Stimulated activated memory B cell treated with anti-CD40 and anti-IgM and Interleukin-4, amounts not matched to agents 10 μg/mL and 1 μg/mL and 100 μg/mL, for 72 hours (primary cell): ENCODE data around the gene TPP2.

Experiments
- ATAC-seq: fragments of 150-1000 bp; cut with Tn5 transposase; 2 replicates; pipeline ENCODE4 v1.10.0; 2021
- H3K27ac Mint-ChIP-seq: one replicate; pipeline ENCODE4 v1.8.0; 2022; ENCODE audit warnings: mild to moderate bottlenecking, mixed read lengths
- H3K27me3 Mint-ChIP-seq: one replicate; pipeline ENCODE4 v1.8.0; 2022; ENCODE audit warnings: mixed read lengths
- H3K36me3 Mint-ChIP-seq: one replicate; pipeline ENCODE4 v1.8.0; 2022; ENCODE audit warnings: mixed read lengths
- H3K4me1 Mint-ChIP-seq: one replicate; pipeline ENCODE4 v1.8.0; 2022; ENCODE audit warnings: mixed read lengths
- H3K4me3 Mint-ChIP-seq: one replicate; pipeline ENCODE4 v1.8.0; 2022; ENCODE audit warnings: mild to moderate bottlenecking, moderate library complexity, mixed read lengths
- H3K9me3 Mint-ChIP-seq: one replicate; pipeline ENCODE4 v1.8.0; 2022; ENCODE audit warnings: mixed read lengths

Gene TPP2

DNA sequence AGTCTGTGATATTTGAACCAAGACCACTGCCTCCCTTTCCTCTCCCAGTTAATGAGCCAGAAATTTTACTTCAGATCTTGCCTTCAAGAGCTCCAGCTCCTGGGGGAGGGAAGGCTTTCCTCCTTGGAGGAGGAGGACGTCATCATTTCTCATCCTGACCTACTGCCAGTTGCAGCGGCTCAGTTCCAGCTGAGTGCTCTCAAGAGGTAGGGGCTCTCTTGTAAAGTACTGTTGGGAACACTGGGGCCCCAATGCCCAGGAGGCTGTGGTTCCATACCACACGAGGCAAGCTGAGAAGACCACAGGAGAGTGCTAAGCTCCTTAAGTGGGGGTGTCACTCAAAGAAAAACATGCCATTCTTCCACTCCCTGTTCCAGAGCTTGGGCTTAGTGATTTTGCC is 61.9 kb downstream of the TPP2 start:
- Mint-ChIP-seq H3K4me3 (no peak overlapping the region), H3K9me3 (peaks cover 4% of the 10 kb centered on the region), H3K27ac (no peak overlapping the region), H3K36me3 (peaks cover 42% of the 10 kb centered on the region), H3K4me1 (no peaks in the 10 kb centered on the region), H3K27me3 (no peaks in the 10 kb centered on the region)
- ATAC-seq: no peak

DNA sequence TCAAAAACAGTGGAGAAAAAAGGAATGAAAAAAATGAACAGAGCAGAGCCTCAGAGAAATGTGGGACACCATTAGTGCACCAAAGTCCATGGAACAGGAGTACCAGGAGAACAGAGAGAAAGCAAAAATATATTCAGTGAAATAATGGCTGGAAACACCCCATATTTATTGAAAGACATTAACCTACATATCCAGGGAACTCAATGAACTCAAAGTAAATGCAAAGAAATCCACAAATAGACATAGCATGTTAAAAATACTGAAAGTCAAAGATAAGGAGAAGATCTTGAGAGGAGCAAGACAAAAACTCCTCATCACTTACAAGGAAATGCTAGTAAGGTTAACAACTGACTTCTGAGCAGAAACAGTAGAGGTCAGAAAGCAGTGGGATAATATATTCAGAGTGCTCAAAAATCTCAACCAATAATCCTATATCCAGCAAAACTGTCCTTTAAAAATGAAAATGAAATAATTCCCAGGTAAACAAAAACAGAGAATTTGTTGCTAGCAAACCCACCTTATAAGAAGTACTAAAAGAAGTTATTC is 62.5 kb downstream of the TPP2 start:
- ATAC-seq: no peak
- Mint-ChIP-seq H3K27me3 (no peaks in the 10 kb centered on the region), H3K4me3 (no peak overlapping the region), H3K4me1 (no peaks in the 10 kb centered on the region), H3K36me3 (peaks cover 48% of the 10 kb centered on the region), H3K9me3 (peaks cover 4% of the 10 kb centered on the region), H3K27ac (no peak overlapping the region)

DNA sequence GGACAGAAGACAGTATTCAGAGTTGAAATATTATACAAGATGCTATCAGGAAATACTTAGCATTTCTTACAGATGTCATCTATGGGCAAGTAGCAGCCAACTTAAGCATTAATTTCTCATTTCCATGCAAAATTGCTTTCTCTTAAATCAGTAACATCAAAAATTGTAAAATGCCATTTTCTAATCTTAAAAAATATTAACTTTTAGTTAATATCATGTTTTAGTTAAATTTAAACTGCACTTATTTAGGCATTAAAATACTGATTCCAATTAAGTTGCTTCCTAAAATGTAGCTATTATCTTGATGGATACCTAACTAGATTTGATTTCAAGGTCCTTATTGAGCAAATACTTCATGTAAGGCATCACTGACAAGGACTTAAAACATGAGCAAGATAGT is 70.2 kb downstream of the TPP2 start:
- H3K27me3 Mint-ChIP-seq: no peaks in the 10 kb centered on the region
- H3K9me3 Mint-ChIP-seq: peaks cover 18% of the 10 kb centered on the region
- H3K4me1 Mint-ChIP-seq: no peaks in the 10 kb centered on the region
- no peak overlapping the region for H3K4me3 Mint-ChIP-seq
- ATAC-seq: no peak
- H3K27ac Mint-ChIP-seq: no peak overlapping the region
- H3K36me3 Mint-ChIP-seq: peaks cover 79% of the 10 kb centered on the region

DNA sequence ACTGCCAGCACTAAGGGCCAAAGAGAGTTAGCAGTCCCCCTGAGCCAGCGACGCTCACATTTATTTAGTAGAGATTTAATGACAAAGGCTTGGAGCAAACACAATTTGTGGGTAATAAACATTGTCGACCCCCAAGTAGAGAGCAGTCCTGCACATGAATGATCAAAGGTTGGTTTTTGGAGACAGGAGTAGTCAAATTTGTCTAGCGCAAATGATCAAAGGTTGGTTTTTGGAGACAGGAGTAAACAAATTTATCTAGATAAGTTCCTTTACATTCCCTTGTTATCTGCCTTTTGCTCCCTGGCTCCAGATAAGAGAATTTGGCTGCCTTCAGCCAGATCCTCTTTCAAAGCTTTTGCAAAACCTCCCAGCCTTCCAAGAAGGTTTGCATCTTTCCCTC is 71.1 kb downstream of the TPP2 start:
- Mint-ChIP-seq H3K27me3 (no peaks in the 10 kb centered on the region), H3K9me3 (peaks cover 18% of the 10 kb centered on the region), H3K27ac (no peak overlapping the region), H3K4me3 (no peak overlapping the region), H3K36me3 (peaks cover 77% of the 10 kb centered on the region), H3K4me1 (no peaks in the 10 kb centered on the region)
- ATAC-seq: no peak

DNA sequence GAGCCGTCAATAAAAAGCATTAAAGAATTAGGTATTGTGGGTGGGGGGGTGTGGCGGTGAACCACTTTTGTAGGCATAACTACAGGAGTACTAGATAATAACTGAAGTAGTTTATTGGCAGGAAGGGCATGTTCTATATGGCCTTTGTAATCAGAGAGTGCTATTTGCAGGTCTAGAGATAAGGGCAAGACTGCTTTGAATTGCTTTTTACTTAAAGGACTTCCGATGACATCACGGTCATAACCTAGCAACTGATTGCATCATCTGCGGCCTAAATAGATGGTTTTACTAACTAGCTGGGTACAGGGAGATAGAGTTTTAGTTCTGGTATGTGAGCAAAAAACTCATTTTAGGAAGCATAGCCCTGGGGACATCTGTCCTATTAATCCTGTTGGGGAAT is 73.3 kb downstream of the TPP2 start:
- no peak for ATAC-seq
- Mint-ChIP-seq H3K27me3 (no peaks in the 10 kb centered on the region), H3K36me3 (peaks cover 68% of the 10 kb centered on the region), H3K4me3 (no peak overlapping the region), H3K9me3 (peaks cover 18% of the 10 kb centered on the region), H3K27ac (no peak overlapping the region), H3K4me1 (no peaks in the 10 kb centered on the region)

DNA sequence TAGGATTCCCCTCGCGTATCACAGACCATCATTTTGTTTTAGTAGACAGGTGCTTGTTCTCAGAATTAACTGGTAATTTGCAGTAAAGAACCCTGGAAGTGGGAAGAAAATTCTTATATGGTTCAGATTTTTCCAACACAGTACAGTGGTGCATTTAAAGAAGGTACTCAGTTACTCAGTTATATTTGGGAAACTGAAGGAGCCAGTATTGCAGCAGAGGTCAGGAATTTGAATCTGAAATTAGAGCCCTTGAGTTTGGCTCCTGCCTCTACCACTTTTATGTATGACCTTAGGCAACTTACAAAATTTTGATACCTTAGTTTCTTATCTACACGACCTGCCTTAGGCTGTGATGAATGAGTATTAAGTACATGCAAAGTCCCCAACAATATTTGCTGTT is 78.3 kb downstream of the TPP2 start:
- Mint-ChIP-seq H3K4me1 (no peaks in the 10 kb centered on the region), H3K36me3 (peaks cover 46% of the 10 kb centered on the region), H3K4me3 (no peak overlapping the region), H3K27ac (no peak overlapping the region), H3K9me3 (peaks cover 3% of the 10 kb centered on the region), H3K27me3 (no peaks in the 10 kb centered on the region)
- ATAC-seq: no peak

DNA sequence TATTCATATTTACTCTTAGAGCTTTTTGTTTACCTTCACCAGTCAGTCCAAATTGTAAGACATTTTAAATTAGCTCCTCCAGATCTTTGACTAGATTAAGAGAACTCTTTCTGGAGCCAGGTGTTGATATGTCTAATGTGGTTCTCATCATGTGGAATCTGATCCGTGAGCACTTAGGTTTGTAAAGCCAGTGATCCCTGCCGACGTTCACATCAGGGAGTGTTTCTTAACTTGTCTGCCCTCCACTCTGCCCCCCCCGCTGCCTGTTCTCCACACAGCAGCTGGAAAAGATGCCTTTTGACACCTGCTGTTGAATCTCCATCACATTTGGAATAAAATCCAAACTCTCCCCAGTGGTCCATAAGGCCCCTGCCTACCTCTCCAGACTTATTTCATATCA is 80.3 kb downstream of the TPP2 start:
- peaks cover 2% of the 10 kb centered on the region for H3K9me3 Mint-ChIP-seq
- H3K27ac Mint-ChIP-seq: no peak overlapping the region
- H3K4me1 Mint-ChIP-seq: peaks cover 13% of the 10 kb centered on the region
- no peak for ATAC-seq
- H3K27me3 Mint-ChIP-seq: no peaks in the 10 kb centered on the region
- peaks cover 28% of the 10 kb centered on the region for H3K36me3 Mint-ChIP-seq
- no peak overlapping the region for H3K4me3 Mint-ChIP-seq

DNA sequence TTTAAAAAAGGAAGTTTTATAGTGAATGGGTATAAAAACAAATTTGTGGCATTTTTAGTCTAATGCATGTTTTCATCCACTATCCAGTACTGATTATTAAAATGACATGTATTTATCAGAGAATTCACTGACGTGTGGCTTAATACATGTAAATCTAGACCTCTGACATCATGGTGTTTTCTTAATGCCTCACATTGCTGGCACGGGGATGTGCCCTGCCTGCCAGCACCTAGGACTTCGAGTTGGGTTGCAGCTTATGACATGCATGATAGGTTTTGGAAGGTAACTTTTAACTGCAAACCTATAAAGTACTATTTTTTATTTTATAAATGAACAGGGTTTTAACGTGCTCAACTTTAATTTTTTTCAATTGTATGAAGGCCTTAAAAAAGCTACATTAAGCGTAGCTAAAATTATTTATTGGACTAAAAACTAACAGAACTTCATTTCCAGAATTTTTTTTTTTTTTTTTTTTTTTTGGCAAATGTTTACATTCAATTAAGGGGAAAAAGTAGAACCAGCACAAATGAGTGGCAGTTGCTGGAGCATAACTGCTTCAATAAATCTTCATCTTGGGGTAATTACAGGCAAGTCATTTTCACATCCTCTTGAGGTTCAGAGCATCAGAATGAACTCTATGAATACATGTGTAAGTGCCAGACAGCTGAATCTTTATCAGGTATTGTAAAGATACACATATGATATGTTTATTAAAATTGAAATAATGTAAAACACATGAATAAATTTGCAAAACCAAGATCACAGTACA is 81.7 kb downstream of the TPP2 start:
- Mint-ChIP-seq H3K9me3 (peaks cover 8% of the 10 kb centered on the region), H3K36me3 (peaks cover 27% of the 10 kb centered on the region), H3K27me3 (no peaks in the 10 kb centered on the region), H3K27ac (no peak overlapping the region), H3K4me1 (peaks cover 13% of the 10 kb centered on the region), H3K4me3 (no peak overlapping the region)
- ATAC-seq: no peak

DNA sequence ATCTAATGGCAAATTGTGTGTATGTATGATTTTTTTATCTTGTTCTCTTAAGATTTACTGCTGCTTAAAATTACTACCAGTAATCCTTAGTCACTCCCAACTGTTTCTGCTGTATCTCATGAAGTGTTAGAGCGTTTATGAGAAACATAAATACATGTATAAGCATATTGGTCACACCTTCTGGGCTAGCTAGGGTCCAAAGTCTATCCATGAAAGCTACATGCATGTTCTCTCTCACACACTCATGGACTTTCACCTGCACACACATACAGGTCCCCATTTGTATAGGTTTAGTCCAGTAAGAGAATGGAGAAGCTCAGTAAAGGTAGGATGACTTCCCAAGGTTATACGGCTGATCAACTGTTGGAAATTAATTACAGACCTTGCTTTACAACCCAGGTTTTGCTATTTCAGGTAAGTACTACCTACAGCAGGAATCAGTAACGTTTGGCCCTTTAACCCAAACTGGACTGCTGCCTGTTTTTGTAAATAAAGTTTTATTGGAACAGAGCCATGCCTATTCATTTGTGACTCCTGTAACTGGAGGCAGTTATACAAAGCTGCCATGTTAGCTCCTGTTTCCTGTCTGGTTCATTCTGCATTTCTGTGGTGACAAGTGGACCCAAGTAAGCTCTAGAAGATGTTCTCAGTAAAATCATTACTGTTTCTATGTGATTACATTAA is 82.8 kb downstream of the TPP2 start:
- ATAC-seq: no peak
- peaks cover 27% of the 10 kb centered on the region for H3K36me3 Mint-ChIP-seq

DNA sequence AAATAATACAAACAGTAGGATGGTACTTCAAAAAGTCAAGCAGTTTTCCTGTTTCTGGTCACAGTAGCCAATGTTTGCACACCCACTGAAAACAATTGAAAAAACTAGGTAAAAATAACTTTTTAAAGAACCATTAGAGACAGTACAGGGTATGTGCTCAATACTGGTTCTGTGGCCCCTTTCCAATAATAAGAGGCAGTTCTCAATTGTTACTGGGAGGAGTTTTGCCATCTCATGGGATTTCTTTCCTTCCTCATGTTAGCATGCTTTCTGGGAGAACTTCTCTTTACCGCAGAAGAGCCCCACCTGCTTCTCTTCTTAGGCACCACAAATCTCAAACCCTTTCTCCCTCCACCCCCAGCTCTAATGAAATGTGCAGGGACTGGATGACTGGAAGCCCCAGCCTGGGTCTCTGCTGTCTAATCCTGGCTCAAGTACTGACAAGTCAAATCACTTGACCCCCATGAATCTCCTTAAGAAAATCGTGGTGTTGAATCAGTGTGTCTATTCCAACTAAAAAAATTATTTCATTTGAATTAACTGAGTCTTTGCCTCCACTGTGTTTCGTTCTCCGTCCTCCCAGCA is 83.4 kb downstream of the TPP2 start:
- Mint-ChIP-seq H3K27ac (peak overlapping the region; percentile 2), H3K4me3 (no peak overlapping the region)

More for the DNA sequence above, 82.8 kb downstream of the TPP2 start:
- no peak overlapping the region for H3K4me3 Mint-ChIP-seq
- peak overlapping the region; percentile 2 for H3K27ac Mint-ChIP-seq
- peaks cover 13% of the 10 kb centered on the region for H3K4me1 Mint-ChIP-seq
- H3K9me3 Mint-ChIP-seq: peaks cover 8% of the 10 kb centered on the region
- H3K27me3 Mint-ChIP-seq: no peaks in the 10 kb centered on the region

DNA sequence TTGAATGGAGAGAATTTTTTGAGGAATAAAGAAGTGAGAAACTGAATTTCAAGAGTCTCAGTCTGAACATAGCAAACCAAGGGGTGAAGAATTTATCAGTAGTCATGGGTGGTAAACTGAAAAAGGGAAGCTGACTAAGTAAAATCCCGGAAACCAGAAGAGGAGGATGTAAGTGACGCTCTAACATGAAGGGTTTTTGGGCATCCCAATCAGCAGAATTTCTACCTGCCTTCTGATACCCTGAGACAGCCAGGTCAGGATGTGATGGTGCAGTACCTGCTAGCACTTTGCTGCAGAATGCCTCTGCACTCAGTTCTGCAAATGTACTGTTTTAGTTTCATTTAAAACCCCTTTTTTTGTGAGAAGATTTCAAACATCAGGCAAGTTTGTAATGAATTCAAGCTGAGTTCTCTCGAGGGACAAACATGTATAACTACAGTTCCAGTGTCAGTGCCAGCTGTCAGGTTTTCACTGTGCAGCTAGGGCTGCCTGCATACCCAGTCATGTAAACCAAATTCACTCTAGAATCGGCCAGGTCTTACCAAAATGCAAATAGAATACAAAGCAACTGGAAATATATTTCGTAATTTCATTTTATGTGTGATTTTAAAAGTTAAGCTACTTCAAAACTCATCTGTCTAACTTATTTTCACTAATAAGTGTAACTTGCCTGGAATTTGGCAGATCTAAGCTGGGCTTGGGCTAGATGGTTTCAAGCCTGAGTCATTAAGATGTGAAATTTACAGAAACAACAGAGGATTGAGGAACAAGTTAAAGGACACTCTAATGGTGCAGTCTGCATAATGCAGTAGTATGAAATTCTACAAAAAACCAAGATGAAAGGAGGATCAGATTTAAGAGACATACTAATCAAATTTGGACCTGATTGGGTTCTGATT is 84.3 kb downstream of the TPP2 start:
- peak; percentile 55 for ATAC-seq
- Mint-ChIP-seq H3K27ac (peak overlapping the region; percentile 2), H3K4me3 (no peak overlapping the region), H3K27me3 (no peaks in the 10 kb centered on the region), H3K36me3 (peaks cover 14% of the 10 kb centered on the region), H3K4me1 (peaks cover 13% of the 10 kb centered on the region), H3K9me3 (peaks cover 8% of the 10 kb centered on the region)

More for the DNA sequence above, 83.4 kb downstream of the TPP2 start:
- peaks cover 13% of the 10 kb centered on the region for H3K4me1 Mint-ChIP-seq
- H3K27me3 Mint-ChIP-seq: no peaks in the 10 kb centered on the region
- H3K36me3 Mint-ChIP-seq: peaks cover 22% of the 10 kb centered on the region
- ATAC-seq: no peak
- peaks cover 8% of the 10 kb centered on the region for H3K9me3 Mint-ChIP-seq

DNA sequence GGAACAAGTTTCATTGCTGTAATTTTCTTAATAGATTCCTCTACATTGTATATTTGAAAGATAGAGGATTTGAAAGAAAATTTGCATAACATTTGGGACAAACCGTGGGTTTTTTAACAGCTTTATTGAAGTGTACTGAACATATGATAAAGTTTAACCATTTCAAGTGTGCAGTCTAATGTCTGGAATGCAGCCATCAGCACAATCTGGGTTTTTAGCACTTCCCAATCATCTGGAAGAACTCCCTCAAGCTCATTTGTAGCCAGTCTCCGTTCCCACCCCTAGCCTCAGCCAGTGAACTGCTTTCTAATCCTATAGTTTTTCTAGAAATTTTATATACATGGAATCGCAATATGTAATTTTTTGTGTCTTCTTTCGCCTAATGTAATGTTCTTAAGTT is 85.4 kb downstream of the TPP2 start:
- peaks cover 13% of the 10 kb centered on the region for H3K4me1 Mint-ChIP-seq
- ATAC-seq: no peak
- peaks cover 8% of the 10 kb centered on the region for H3K9me3 Mint-ChIP-seq
- H3K36me3 Mint-ChIP-seq: peaks cover 9% of the 10 kb centered on the region
- H3K27ac Mint-ChIP-seq: no peak overlapping the region
- no peaks in the 10 kb centered on the region for H3K27me3 Mint-ChIP-seq
- H3K4me3 Mint-ChIP-seq: no peak overlapping the region

DNA sequence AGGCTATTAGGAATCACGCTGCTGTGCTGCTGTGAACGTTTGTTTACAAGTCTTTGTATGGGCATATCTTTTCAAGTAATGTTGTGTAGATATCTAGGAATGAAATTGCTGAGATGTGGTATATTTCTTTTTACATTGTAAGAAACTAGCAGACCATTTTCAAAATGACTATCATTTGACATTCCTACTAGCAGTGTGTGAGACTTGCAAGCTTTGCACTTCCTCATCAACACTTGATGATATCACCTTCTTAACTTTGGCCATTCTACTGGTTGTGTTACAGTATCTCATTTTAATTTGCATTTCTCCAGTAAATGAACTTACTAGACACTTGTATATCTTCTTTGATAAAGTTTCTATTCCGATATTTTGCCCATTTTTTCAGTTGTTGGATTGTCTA is 85.9 kb downstream of the TPP2 start:
- no peak for ATAC-seq
- no peaks in the 10 kb centered on the region for H3K27me3 Mint-ChIP-seq
- no peak overlapping the region for H3K4me3 Mint-ChIP-seq
- peaks cover 8% of the 10 kb centered on the region for H3K9me3 Mint-ChIP-seq
- H3K27ac Mint-ChIP-seq: no peak overlapping the region
- peaks cover 13% of the 10 kb centered on the region for H3K4me1 Mint-ChIP-seq
- peaks cover 4% of the 10 kb centered on the region for H3K36me3 Mint-ChIP-seq

DNA sequence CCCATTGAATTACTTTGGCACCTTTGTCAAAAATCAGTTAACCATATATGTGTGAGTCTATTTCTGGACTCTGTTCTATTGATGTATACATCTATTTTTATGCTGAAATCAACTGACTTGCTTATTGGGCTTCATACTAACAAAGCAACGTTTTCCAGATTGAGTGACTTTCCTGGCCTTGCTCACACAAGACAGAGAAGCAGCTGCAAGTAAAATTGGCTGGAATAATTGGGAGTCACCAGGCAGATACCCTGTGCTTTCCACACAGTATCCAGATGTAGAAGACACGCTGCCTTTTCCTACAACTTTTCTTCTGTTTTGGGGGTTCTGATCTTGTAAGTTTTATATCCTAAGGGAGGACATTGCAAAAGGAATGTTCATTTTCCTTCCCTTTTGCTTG is 86.9 kb downstream of the TPP2 start:
- Mint-ChIP-seq H3K9me3 (peaks cover 8% of the 10 kb centered on the region), H3K27me3 (no peaks in the 10 kb centered on the region), H3K4me3 (no peak overlapping the region), H3K4me1 (peaks cover 13% of the 10 kb centered on the region), H3K36me3 (no peaks in the 10 kb centered on the region), H3K27ac (no peak overlapping the region)
- ATAC-seq: no peak

DNA sequence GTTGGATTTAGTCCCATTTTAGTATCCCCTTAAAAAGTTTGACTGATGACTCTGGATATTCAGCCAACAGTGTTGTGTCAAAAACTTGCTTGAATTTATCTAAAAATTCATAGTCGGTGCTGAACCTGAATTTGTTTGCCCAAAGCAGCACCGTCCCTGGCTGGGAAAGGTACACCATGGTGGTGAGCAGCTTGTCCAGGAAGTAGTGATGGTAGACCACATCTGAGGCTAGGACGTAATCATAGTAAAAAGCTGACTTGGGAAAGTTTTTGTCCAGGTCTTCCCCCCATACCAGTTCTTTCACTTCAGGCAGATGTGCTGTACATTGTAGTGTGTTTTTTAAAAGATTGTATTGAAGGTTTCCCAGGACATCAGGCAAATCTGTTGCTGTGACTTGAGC is 89.2 kb downstream of the TPP2 start:
- Mint-ChIP-seq H3K27me3 (peaks cover 8% of the 10 kb centered on the region), H3K27ac (no peak overlapping the region), H3K4me1 (peaks cover 5% of the 10 kb centered on the region), H3K36me3 (no peaks in the 10 kb centered on the region), H3K4me3 (no peak overlapping the region), H3K9me3 (peaks cover 8% of the 10 kb centered on the region)
- no peak for ATAC-seq
